ENCODE measurements around the gene SLC10A2.

SLC10A2 gene

DNA sequence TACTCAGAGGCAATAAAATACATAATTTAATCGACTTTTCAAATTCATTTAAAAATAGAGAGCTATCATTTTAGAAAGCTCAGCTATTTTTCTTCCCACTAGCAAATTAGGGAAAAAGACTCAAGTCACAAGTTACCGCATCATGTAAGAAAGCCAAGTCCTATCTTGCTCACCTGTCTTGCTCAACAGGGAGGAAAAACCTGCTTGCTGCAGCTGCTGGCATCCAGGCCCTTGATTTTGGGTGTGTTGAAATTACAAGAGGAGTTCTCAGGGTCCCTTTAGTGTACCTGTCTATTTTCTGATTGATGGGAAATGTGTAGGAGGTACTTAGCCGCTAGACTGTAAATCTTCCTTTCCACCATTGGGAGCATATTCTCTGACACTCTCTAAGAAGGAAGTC is 22.2 kb downstream of the SLC10A2 start:
- DNase-seq, result no peak

DNA sequence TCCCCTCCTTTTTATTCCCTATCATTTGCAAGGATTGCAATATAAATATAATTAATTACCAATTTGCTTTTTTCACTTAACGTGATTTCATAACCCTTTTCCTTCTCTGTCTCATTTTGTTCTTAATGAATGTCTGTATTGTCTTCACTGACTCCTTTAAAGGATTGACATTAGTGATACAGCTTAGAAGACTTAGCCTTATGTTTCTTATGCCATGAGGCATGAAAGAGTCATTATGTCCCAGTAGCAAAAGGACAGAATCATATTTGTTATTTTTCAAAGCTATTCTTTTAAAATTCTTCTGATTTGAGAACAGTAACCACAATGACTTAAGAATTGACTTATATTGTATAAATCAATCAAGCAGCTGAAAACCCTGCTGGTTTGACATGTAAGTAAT is 26.2 kb downstream of the SLC10A2 start:
- DNase-seq, result no peak

DNA sequence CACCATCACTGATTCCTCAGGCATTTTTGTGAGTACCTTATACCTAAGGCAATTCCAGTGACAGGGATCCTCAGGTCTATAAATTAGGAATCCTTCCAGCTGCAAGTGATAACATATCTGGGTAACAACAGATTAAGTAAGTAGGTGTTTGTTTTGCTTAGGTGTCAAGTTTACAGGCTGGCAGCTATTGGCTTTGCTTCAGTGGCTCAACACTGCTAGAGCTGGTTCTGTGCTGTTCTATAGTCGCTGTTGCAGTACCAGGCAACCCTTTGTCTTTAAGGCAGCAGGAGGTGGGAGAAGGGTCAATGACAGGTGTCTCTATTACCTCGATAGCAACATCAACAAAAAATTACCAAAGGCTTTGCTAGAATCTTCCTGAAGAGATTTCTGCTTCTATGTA is 27.0 kb downstream of the SLC10A2 start:
- no peak for DNase-seq

DNA sequence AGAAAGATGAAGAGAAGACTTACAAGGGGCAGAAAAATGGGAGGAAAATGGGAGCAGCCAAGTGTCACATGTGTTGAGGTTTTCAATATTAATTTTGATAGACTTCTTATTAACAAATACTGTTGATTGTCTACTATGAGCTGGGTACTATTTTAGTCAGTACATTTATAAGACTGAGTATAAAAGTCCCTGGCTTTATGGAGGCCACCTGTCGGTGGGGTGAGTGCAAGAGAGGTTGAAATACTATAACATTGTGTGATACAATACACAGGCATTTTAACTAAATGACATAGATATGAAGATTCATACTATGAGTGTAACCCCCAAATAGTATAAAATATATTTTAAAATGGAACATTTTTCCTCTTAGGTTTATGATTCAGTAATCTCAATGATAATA is 29.9 kb downstream of the SLC10A2 start:
- no peak for DNase-seq

DNA sequence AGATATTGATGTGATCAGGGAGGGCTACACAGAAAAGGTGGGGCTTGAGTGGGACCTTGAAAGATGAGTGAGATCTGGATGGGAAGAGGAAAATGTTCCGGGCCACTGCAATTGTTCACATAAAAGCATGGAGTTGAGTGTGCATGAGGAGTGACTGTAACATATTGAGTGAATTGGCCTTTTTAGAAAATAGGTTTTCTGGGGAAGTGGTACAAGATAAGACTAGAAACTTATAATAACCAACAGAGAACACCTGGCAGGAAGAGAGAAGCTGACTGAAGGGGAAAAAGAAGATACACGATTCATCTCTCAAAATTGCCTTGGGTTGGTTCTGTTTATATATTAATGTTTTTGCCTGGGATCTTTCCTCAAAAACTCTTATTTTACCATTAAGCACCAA is 32.2 kb downstream of the SLC10A2 start:
- no peak for DNase-seq

DNA sequence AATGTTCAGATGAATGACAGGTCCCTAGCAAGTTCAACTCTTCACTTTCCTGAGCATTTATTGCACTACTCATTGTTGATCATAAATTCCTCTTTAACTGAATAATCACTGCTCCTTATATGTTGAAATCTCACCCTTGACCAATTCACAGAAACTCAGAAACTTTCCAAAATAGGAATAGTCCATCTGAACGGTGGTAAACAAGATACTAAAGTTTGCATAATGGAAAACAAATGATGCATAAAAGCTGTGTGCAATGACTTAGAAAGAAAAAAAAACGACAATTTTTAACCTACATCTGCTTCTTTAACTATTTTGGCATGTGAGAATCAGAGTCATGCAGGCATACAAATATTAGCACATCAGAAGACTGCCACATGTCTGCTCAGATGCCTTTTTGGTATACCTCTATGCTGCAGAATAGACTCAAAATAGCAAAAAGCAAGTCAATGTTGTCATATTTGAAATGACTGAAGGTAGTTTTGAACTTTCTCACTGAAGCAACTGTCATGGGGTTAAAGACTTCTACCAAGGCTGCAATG is 34.8 kb downstream of the SLC10A2 start:
- DNase-seq, result no peak

DNA sequence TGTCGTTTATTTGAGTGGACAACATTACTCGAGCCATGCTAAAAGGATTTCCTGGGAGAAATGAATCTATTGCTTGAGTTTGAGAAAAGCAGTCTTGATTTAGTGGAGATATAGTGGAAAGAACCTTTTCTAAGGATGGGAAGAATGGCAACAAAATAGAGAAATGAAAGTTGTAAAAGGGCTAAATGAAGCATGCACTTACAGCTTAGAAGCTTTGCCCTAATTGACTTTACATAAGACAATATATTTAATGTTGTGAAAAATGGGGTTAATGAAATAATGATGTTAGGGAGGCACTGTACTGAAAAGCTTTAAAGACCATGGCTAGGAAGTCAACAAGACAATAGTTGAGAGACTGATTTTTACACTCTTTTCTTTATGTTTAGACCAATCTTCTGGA is 35.4 kb downstream of the SLC10A2 start:
- no peak for DNase-seq

DNA sequence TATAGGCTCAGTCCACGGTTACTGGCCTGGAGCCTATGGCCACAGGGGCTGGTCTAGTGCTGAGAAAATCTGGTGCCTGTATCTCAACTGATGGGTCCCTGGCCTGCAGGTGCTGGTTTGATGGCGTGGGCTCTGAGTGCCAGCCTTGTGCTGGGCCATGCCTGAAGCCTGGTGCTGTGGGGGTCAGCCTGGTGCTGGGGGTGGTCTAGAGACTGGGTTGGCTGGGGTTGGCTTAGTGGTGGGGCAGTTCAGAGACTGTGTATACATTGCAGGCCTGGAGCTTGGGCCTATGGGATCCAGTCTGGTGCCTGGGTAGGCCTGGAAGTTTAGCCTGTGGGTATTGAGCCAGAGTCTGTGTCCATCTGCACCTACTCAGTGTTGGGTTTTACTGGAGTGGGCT is 36.4 kb downstream of the SLC10A2 start:
- no peak for DNase-seq

DNA sequence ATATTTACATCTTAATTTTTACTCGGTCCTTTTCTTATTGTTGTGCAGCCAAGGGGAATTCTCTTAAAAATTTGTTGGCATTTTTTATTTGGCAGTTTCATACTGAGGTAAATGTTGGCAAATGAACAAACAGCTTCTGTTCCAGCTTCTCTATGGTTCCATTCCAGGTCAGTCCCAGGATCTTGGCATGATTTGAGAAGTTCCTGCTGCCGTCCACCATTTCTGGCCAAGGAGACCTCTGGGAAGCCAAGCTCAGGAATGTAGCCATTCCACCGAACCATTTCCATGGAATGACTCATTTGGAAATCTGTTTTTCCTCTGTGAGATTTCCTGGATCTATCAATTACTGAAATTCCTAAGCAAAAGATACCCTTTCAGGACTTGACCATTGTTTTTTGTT is 43.9 kb downstream of the SLC10A2 start:
- no peak for DNase-seq

DNA sequence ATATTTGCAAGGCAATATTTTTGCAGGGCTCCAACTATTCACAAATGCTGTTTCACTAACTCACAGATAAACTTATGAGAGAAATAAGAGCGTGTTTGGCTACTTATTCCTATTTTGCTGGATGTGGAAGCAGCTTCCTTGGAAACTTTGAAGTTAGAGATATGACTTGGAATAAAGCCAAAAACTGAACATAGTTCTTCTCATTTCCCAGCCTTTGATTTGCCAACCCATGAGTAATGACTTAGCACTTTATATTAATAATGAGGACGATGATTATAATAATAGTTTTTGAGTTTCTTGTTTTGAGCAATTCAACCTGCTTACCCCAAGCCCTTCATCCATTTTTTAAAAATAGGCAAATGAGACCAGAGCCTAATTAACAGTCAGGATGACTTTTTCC is 47.7 kb downstream of the SLC10A2 start:
- DNase-seq, result no peak

DNA sequence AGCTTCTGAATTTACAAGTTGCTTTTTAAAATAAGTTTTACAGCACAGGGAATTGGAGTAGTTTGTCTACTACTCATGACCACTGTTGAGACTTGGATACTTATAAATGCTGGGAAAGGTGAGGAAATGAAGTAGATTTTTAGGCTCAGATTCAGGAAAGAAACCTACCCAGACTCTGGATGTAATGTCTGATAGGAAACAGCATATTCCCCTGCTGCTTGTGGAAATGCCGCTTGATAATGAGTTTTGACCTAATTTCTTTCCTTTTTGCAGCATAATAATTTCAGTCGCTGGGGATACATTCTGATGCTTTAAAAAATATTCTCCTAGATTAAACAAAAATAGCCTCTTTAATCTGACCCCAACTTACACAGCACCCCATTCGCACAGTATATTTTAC is 53.6 kb downstream of the SLC10A2 start:
- no peak for DNase-seq

DNA sequence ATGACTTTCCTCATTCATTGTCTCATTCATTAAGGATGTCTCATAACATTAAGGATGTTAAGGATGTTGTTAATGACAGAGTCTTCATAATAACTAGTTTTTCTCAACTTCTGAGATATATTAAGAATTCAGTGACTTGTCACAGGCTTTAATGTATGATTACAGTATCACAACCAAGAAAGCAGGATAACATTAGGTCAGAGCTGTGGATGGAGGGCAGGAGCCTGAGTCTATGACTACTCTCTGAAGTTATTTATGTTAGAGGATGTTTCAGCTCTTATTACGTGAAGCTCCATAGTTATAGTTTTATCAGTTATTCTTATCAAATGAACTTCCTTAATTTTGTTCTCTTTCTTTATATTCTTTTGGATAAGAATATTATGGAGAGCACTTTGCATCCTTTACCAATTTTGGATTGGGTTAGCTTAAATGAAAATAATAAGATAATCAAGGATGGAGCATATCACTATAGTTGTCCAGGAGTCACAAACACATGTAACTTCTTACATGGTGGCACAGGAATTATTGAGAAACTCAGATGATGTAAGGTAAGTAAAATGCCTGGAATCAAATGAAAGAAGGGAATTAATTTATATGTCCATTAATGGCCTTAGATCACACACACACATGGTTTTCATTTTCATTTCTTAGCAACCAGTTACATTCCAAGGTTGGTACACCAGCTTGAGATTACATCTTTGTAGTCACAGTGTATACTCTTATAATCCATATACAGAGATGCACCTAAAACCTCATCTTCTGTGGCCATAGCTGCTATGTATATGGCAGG is 57.0 kb downstream of the SLC10A2 start:
- no peak for DNase-seq

DNA sequence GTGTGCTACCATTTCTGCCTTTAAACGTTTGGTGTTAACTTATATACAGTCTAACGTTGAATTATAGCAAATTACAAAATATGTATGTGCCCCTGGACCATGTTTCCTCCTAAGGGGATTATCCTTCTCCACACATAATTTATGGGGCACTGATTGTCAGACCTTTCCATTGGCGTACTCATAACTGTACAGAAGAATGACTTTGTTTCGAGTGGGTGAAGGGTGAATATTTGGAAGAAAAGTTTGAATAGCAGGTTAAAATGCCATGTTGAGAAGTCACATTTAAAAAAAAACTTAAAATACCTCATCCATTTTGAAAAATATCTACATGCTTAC is 58.8 kb downstream of the SLC10A2 start:
- DNase-seq, result no peak

DNA sequence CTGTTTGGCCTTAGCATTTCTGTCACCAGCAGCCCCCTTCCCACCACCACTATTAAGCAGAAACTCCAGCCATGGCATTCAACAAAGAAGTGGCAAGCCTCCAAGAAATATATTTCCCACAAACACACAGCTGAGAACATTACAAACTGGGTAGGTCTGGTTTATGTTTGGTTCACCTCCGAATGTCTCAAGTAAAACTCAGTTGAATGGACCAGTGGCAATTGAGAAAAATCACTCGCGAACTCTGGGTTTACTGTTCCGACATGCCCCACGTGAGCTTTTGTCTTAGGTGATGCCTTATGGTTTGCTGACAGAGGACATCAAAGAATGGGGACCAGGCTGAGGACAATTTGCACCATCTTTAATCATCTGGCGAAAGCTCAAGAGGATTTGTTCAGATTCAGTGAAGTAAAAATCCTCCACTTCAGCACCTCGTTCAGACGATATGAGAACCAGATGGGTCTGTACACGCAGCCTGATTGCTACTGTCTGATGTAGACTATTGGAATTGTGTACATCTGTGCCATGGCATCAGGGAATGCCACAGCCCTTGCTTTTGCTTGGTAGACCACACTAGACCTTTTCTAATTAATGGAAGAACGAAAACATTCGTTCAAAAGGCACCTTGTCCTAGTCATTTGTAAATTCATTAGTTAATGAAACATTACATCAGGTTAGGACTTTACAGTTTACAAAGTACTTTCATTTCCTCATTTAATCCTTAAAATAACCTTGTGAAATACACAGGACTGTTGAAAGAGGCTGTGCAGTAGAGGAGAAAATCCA is 59.4 kb downstream of the SLC10A2 start:
- DNase-seq, result no peak

DNA sequence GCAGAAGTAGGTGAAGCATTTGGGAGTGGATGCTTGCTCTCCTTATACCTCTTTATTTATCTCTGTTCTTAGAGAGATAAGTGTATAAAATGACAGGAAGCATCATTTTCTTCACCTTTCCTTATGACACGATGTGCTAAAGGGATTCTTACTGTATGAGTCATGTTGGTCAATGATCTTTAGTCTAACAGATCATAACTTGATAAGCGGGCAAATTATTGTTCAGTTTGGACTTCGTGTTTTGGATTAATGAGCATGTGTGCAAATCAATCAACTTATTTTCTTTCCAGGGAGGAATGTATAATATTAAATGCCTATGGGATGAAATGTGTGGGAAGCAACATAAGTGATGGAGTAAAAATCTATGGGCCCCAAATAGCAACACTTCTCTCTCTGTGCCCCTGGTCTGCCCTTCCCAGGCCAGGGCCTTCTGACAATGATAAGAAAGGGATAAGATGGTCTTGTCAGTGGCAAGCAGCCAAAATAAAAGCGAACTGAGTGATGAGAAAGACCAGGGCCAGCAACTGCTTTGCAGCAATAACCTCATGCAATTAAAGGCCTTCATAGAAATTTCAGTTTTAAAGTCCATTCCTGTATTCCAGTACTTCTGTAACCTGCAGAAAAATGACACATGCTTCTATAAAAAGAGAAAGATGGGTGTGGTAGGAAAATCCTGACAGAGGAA is 61.4 kb downstream of the SLC10A2 start:
- no peak for DNase-seq

DNA sequence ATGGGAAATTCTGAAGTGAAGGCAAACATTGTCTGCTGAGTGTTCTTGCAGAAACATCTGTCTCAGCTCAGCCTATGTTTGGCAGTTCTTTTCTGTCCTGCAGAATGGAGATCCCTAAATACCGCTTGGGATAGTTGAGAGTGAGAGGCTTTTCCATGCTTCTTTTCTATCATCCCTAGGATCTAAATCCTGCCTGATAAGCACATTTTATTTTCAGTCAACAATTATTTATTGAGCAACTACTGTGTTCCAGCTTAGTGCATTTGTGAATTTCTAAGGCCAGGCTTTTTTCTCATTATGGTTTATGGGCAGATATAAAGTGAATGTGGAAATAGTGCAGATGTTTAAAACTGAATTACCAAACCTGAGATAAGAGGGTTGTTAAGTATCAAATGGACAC is 62.6 kb downstream of the SLC10A2 start:
- DNase-seq, result no peak

DNA sequence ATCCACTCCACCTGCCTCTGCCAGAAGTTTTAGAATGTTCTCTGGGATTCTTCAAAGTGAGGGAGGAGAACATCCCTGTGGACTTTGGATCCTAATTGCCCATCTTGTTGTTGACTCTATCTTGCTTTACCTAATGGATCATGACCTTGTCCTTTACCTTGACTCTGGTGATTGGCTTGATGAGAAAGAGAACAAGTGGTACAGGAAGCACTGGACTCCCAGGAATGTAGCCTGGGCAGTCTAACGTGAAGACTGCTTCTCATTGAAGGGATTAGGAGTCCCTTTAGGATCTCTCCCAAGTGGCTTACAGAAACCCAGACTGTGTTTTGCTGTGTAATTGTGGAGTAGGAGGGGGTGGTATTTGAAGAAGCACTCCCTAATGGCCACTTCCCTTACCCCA is 63.9 kb downstream of the SLC10A2 start:
- no peak for DNase-seq

DNA sequence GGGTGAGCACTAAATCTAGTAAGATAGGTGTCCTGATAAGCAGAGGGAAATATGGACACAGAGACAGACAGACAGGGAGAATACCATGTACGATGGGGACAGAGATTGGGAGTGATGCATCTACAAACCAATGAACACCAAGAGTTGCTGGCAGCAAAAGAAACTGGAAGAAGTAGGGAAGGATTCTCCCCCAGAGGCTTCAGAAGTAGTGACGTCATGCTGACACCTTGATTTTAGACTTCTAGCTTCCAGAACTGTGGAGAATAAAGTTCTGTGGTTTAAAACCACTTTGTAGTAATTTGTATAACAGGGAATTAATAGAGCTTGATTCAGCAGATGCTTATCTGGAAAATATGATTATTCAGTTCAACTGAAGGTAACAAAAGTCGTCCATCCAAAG is 66.1 kb downstream of the SLC10A2 start:
- DNase-seq, result no peak

DNA sequence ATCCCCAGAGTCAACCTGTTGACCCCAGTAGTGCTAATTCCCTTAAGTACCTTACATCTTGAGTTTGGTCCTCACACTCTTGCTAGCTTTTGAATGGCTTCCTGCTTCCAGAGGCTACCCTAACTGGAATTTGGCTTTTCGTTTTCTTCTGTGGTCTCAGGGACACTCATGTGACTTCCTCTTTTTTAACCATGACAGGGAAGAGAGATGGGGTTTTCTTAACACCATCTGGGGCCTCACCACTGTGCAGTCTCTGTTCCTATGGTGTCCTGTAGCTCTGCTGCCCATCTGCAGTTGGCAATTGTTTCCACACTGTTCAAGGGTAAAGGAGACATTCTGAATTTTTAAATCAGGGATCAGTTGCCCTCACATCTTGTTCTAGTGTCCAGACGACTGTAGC is 66.7 kb downstream of the SLC10A2 start:
- no peak for DNase-seq

Measured in activated naive CD4-positive, alpha-beta T cell (primary cell).